Common myeloid progenitor, CD34-positive (primary cell): ENCODE data around the gene COL12A1.
"Not testable (repeated sequence)": the region's sequence is repeated elsewhere in the genome, so short reads cannot be mapped to it uniquely, and the experiment has no call there.

Experiments used
- CTCF ChIA-PET: fragments of 350-600 bp; sonication (Branson Sonifier 250); formaldehyde crosslinking; loops from one replicate; lab custom pipeline; 2021; ENCODE audit warnings: antibody characterized with exemption; lab: Charles Lee
- POLR2A ChIA-PET: fragments of 350-600 bp; sonication (Branson Sonifier 250); formaldehyde crosslinking; loops from one replicate; lab custom pipeline; 2021; ENCODE audit warnings: antibody characterized with exemption; lab: Charles Lee
- DNase-seq, 3 donors: peaks; one replicate each; pipeline versions ENCODE4 v3.0.0 to v3.0.0-alpha.2; 2013
- H3K27ac ChIP-seq, 2 experiments: 1 replicate in 1 of 2; 2 replicates in 1 of 2; pipeline ENCODE4 v1.7.0; 2013; ENCODE audit warnings: inconsistent platforms in 2 of 2, low read length in 2 of 2, mild to moderate bottlenecking in 2 of 2, low read depth in 1 of 2, moderate library complexity in 1 of 2; ENCODE audit not compliant: severe bottlenecking in 2 of 2, insufficient read depth in 1 of 2, poor library complexity in 1 of 2
- H3K27me3 ChIP-seq, 5 experiments: replicated peaks in 2 of 5; 1 replicate in 3 of 5; 2 replicates in 2 of 5; pipeline versions ENCODE4 v1.6.1 to v1.7.0; 2013; ENCODE audit warnings: low read length in 4 of 5, mild to moderate bottlenecking in 2 of 5, moderate library complexity in 2 of 5, inconsistent platforms in 1 of 5; ENCODE audit not compliant: insufficient read depth in 5 of 5, control insufficient read depth in 4 of 5
- H3K36me3 ChIP-seq, 4 experiments: 1 replicate in 2 of 4; 2 replicates in 2 of 4; pipeline versions ENCODE4 v1.6.1 to v1.7.0; 2013; ENCODE audit warnings: low read length in 3 of 4, control low read depth in 1 of 4, mild to moderate bottlenecking in 1 of 4; ENCODE audit not compliant: control insufficient read depth in 4 of 4, insufficient read depth in 4 of 4
- H3K4me1 ChIP-seq, 4 experiments: 1 replicate in 3 of 4; 2 replicates in 1 of 4; pipeline versions ENCODE4 v1.6.1 to v1.7.1; 2013; ENCODE audit warnings: low read length in 3 of 4, mild to moderate bottlenecking in 3 of 4, control low read depth in 1 of 4, inconsistent platforms in 1 of 4, moderate library complexity in 1 of 4; ENCODE audit not compliant: control insufficient read depth in 4 of 4, insufficient read depth in 4 of 4; ENCODE audit errors: control extremely low read depth in 1 of 4
- H3K4me3 ChIP-seq, 7 experiments: 1 replicate in 4 of 7; 2 replicates in 3 of 7; pipeline versions ENCODE4 v1.5.1 to v1.7.0; 2013; ENCODE audit warnings: mild to moderate bottlenecking in 7 of 7, low read length in 6 of 7, moderate library complexity in 6 of 7, inconsistent platforms in 2 of 7, low read depth in 2 of 7, control low read depth in 1 of 7; ENCODE audit not compliant: insufficient read depth in 4 of 7, control insufficient read depth in 1 of 7; ENCODE audit errors: extremely low read depth in 1 of 7
- H3K9me3 ChIP-seq, 5 experiments: 1 replicate in 4 of 5; 2 replicates in 1 of 5; pipeline versions ENCODE4 v1.6.1 to v1.7.1; 2013; ENCODE audit warnings: low read length in 4 of 5, mild to moderate bottlenecking in 2 of 5, inconsistent platforms in 1 of 5, low read depth in 1 of 5, moderate library complexity in 1 of 5; ENCODE audit not compliant: control insufficient read depth in 4 of 5, insufficient read depth in 2 of 5; ENCODE audit errors: control extremely low read depth in 1 of 5
- WGBS: methylation state at CpG from one replicate; pipeline ENCODE4 v1.1.5; 2013; ENCODE audit not compliant: insufficient coverage; 5-methylcytosine and 5-hydroxymethylcytosine counted together

The COL12A1 gene

GRCh38 chr6:75201901-75202672, 3.8 kb downstream of the COL12A1 start:
- peak in 2 of 3 donors; percentile 45 to 61 for DNase-seq
- ChIA-PET CTCF (interaction anchor here (0.6 to 2.5 kb wide), 5 partner anchors 8 to 1111 kb away, joined by 3 to 8 read pairs (median 3); no protein-coding TSS in a partner anchor), POLR2A (no interaction called here)
- Histone ChIP-seq H3K36me3 (no peaks in the 10 kb centered on the region), H3K27me3 (peaks cover 17 to 73% (median 47%) of the 10 kb centered on the region in 5 experiments), H3K4me3 (peak overlapping the region in 4 of 7 experiments; percentile 35 to 51 (median 38)), H3K27ac (no peak overlapping the region), H3K9me3 (no peaks in the 10 kb centered on the region), H3K4me1 (peaks cover 6 to 40% (median 31%) of the 10 kb centered on the region in 4 experiments)
- WGBS, result 5% methylated on average over 46 of the region's 46 CpGs

DNA sequence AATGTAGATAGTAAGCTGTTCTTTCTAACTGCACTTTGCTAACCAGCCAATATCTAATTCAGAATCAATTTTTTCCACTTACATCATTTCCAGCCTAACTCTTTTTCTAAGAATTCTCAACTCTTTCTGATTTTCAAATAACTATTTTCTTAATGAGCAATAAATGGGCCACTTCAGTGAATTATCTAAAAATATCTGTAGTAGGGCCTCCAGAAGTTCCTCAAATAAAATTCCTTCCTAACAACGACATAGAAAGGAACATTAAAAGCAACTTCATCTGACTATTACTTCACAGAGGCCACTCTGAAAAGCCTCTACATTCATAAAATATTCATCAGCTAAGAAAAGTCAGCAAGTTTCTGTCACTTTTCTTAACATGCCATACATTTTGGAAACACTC, 4.8 kb downstream of the COL12A1 start:
- CTCF ChIA-PET, result interaction anchor here (0.6 to 1.8 kb wide), 3 partner anchors 8 to 1462 kb away, joined by 3 to 6 read pairs (median 4); no protein-coding TSS in a partner anchor
- no peaks in the 10 kb centered on the region for H3K36me3 ChIP-seq
- 33% methylated on average over 1 of the region's 1 CpG for WGBS

DNA sequence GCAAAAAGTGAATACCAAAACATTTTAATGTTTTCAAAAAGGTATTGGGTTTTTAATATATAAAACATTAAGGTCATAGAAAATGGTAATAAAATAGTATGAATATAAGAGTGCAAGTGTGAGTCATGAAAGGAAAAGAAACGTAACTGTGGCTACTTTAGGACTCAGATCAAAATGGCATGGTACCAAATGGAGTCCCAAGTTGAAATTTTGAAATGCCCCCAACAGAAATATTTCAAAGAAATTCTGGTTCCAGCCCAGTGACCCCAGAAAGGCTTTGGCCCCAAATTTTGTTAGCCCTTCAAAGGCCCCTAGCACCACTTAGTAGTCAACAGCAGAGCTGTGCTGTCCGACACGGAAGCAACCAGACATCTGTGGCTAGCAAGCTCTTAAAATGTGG, 6.0 kb downstream of the COL12A1 start:
- DNase-seq, result no peak
- Histone ChIP-seq H3K36me3 (no peaks in the 10 kb centered on the region), H3K4me1 (peaks cover 3 to 18% (median 12%) of the 10 kb centered on the region in 4 experiments), H3K9me3 (no peaks in the 10 kb centered on the region), H3K27ac (no peak overlapping the region), H3K27me3 (peaks cover 17 to 60% (median 34%) of the 10 kb centered on the region in 5 experiments), H3K4me3 (no peak overlapping the region)
- POLR2A ChIA-PET, result no interaction called here
- 91% methylated on average over 3 of the region's 3 CpGs for WGBS
- CTCF ChIA-PET, result interaction anchor here (1.0 to 1.8 kb wide), 3 partner anchors 9 to 1461 kb away, joined by 4 to 6 read pairs (median 4); no protein-coding TSS in a partner anchor

More for the DNA sequence above, 4.8 kb downstream of the COL12A1 start:
- peaks cover 3 to 29% (median 22%) of the 10 kb centered on the region in 4 experiments for H3K4me1 ChIP-seq
- POLR2A ChIA-PET, result no interaction called here
- no peaks in the 10 kb centered on the region for H3K9me3 ChIP-seq
- H3K27me3 ChIP-seq, result peaks cover 17 to 67% (median 40%) of the 10 kb centered on the region in 5 experiments
- H3K4me3 ChIP-seq, result no peak overlapping the region
- DNase-seq, result no peak
- H3K27ac ChIP-seq, result no peak overlapping the region

- Histone ChIP-seq H3K27me3 (peaks cover 0 to 29% (median 7%) of the 10 kb centered on the region in 5 experiments), H3K4me3 (no peak overlapping the region), H3K27ac (no peak overlapping the region), H3K9me3 (no peaks in the 10 kb centered on the region), H3K4me1 (no peaks in the 10 kb centered on the region), H3K36me3 (no peaks in the 10 kb centered on the region)
- no CpG with 5 or more reads among the region's 2 CpGs for WGBS
- CTCF ChIA-PET, result no interaction called here
- no peak for DNase-seq
- POLR2A ChIA-PET, result no interaction called here
Measured at GRCh38 chr6:75196081-75196687, 9.7 kb downstream of the COL12A1 start.

DNA sequence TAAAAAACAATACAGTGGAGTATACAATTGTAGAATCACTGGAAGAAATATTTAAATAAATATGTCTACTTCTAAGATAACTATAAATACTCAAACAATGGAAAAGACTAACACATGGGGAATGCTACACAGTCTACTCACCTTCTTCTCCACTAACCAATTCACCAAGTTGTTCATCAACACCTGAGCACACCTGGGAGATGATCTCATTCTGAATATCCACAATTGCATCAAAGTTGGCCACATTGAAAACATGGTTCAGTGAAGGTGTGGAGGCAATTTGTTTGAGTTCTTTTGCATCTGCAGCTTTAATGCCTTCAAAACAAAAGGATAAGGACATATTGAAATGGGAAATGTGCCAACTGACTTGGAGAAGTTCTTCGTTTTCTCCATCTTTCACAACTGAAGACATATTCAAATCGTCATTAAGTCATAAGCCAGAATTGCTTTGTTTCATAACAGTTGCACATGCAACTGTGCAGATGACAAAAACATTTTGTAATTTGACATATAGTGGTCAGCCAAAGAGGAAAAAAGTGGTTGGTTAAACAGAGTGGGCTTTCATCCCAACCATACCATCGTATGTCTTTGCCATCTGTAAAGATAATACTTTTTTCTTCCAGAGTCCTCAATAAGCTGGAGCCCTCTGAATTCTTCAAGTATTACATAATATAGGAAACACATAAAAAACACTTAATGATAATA, 17.5 kb downstream of the COL12A1 start:
- Histone ChIP-seq H3K9me3 (no peaks in the 10 kb centered on the region), H3K4me3 (no peak overlapping the region), H3K27me3 (peaks cover 0 to 13% (median 0%) of the 10 kb centered on the region in 5 experiments), H3K4me1 (no peaks in the 10 kb centered on the region), H3K36me3 (no peaks in the 10 kb centered on the region), H3K27ac (no peak overlapping the region)
- CTCF ChIA-PET, result no interaction called here
- POLR2A ChIA-PET, result interaction anchor here (0.6 kb wide), 1 partner anchor 1328 kb away, joined by 7 read pairs; no protein-coding TSS in a partner anchor
- WGBS, result no CpG with 5 or more reads among the region's 3 CpGs
- no peak for DNase-seq

DNA sequence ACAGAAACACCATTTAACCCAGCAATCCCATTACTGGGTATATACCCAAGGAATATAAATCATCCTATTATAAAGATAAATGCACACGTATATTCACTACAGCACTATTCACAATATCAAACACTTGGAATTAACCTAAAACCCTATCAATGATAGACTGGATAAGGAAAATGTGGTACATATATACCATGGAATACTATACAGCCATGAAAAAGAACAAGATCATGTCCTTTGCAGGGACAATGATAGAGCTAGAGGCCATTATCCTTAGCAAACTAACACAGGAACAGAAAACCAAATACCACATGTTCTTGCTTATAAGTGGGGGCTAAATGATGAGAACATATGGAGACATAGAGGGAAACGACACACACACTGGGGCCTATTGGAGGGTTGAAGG, 19.3 kb downstream of the COL12A1 start:
- H3K27ac ChIP-seq, H3K4me3 ChIP-seq, CTCF ChIA-PET, H3K36me3 ChIP-seq, H3K4me1 ChIP-seq, H3K27me3 ChIP-seq, POLR2A ChIA-PET, DNase-seq, H3K9me3 ChIP-seq: not testable (repeated sequence)
- no CpG with 5 or more reads among the region's 2 CpGs for WGBS
